OCI-LY7 (cell line): ENCODE measurements around the gene SLC49A4. TPM values are rescaled to one million over a fixed set of nuclear protein-coding genes. Genes with fewer than 3 reads are reported as not detected.

Experiments used
- BruUV-seq: library from RNA; stranded (reverse); fragments of 400-500 nt; replicated peaks from 2 replicates; lab custom pipeline; 2021; lab: Mats Ljungman, UMichigan
- CTCF ChIA-PET: fragments of 300-600 bp; sonication (Branson Sonifier 250); formaldehyde crosslinking; loops from one replicate; lab custom pipeline; 2022; ENCODE audit warnings: antibody characterized with exemption; ENCODE audit not compliant: unreplicated experiment; lab: Charles Lee
- POLR2A ChIA-PET: fragments of 300-600 bp; sonication (Branson Sonifier 250); formaldehyde crosslinking; loops from one replicate; lab custom pipeline; 2022; ENCODE audit warnings: antibody characterized with exemption; lab: Charles Lee
- DNase-seq: peaks from one replicate; pipeline ENCODE4 v3.0.0-alpha.2; 2015; ENCODE audit warnings: low spot score
- H2AFZ ChIP-seq: fragments of 200-600 bp; sonication (generic), shearing (Covaris generic); 2 replicates; pipeline ENCODE4 v1.6.1; 2014; ENCODE audit warnings: mild to moderate bottlenecking, antibody characterized with exemption, low read length, moderate library complexity
- H3K27ac ChIP-seq: fragments of 200-600 bp; sonication (generic); 2 replicates; pipeline ENCODE4 v1.5.1; 2014; ENCODE audit warnings: mixed run types, low read depth, mild to moderate bottlenecking, moderate library complexity, low read length, inconsistent platforms; ENCODE audit not compliant: poor library complexity, severe bottlenecking
- H3K36me3 ChIP-seq: fragments of 200-600 bp; sonication (generic); 2 replicates; pipeline ENCODE4 v1.6.1; 2014; ENCODE audit warnings: mild to moderate bottlenecking, antibody characterized with exemption, low read length, moderate library complexity, mixed read lengths; ENCODE audit not compliant: insufficient read depth
- H3K4me1 ChIP-seq: fragments of 200-600 bp; sonication (generic); 2 replicates; pipeline ENCODE4 v1.5.1; 2014; ENCODE audit warnings: mild to moderate bottlenecking, low read length; ENCODE audit not compliant: insufficient read depth, poor library complexity, severe bottlenecking
- H3K4me2 ChIP-seq: fragments of 200-600 bp; sonication (generic); 2 replicates; pipeline ENCODE4 v1.6.1; 2014; ENCODE audit warnings: mild to moderate bottlenecking, low read length
- H3K4me3 ChIP-seq: fragments of 200-600 bp; sonication (generic); 2 replicates; pipeline ENCODE4 v1.5.1; 2014; ENCODE audit warnings: mild to moderate bottlenecking, low read depth, low read length; ENCODE audit not compliant: poor library complexity, severe bottlenecking
- H3K79me2 ChIP-seq: fragments of 200-600 bp; sonication (generic); 2 replicates; pipeline ENCODE4 v1.6.1; 2016; ENCODE audit warnings: low read depth, mild to moderate bottlenecking, low read length, moderate library complexity, mixed read lengths; ENCODE audit not compliant: insufficient read depth
- H3K9me2 ChIP-seq: fragments of 200-600 bp; sonication (generic); 2 replicates; pipeline ENCODE4 v1.6.1; 2016; ENCODE audit warnings: mild to moderate bottlenecking, low read length, mixed read lengths; ENCODE audit not compliant: insufficient read depth
- H3K9me3 ChIP-seq: fragments of 200-600 bp; sonication (generic); 2 replicates; pipeline ENCODE4 v1.6.1; 2014; ENCODE audit warnings: mild to moderate bottlenecking, mixed run types, low read length, mixed read lengths
- H4K20me1 ChIP-seq: fragments of 200-600 bp; sonication (generic); 2 replicates; pipeline ENCODE4 v1.6.1; 2014; ENCODE audit warnings: mild to moderate bottlenecking, antibody characterized with exemption, low read length, moderate library complexity, mixed read lengths; ENCODE audit not compliant: insufficient read depth
- CTCF ChIP-seq: fragments of 200-600 bp; sonication (generic); conservative IDR thresholded peaks from 2 replicates; pipeline ENCODE4 v1.5.1; 2014; ENCODE audit warnings: mild to moderate bottlenecking, antibody characterized with exemption, low read length, moderate library complexity, mixed read lengths
- EZH2phosphoT487 ChIP-seq: fragments of 200-600 bp; sonication (generic); IDR thresholded peaks from 2 replicates; pipeline ENCODE4 v1.6.1; 2018; ENCODE audit warnings: low read depth, borderline replicate concordance, mild to moderate bottlenecking, mixed run types, antibody characterized with exemption, low read length, moderate library complexity, mixed read lengths
- intact Hi-C: fragments of 100-400 bp; cut with micrococcal nuclease; formaldehyde crosslinking; loops from one replicate; pipeline ENCODE4 v1.10.0; 2022; ENCODE audit not compliant: unreplicated experiment
- total RNA-seq, 2 experiments: library from RNA; depleted of rRNA in 1 of 2; stranded (reverse); fragments of >200 nt in 1 of 2; shearing (Covaris generic) in 1 of 2; gene quantifications; 2 replicates each; pipeline ENCODE4 v1.2.3, GENCODE V29; 2014 to 2022

Gene SLC49A4
- total RNA-seq, 2 experiments from 2014 or later, result 2.8 to 3.3 TPM

GRCh38 chr3:122921791-122922651 lies 127.2 kb downstream of the SLC49A4 start:
- H3K4me3 ChIP-seq, result no peak overlapping the region

GRCh38 chr3:122923611-122924010 lies 128.7 kb downstream of the SLC49A4 start:
- CTCF ChIA-PET, result no interaction called here
- Histone ChIP-seq H3K27ac (no peak overlapping the region), H3K9me3 (no peaks in the 10 kb centered on the region), H3K4me2 (no peak overlapping the region), H3K9me2 (no peaks in the 10 kb centered on the region), H3K79me2 (no peaks in the 10 kb centered on the region), H3K4me1 (no peaks in the 10 kb centered on the region), H4K20me1 (no peaks in the 10 kb centered on the region), H2AFZ (no peak overlapping the region), H3K36me3 (no peaks in the 10 kb centered on the region), H3K4me3 (no peak overlapping the region)
- no TSS peak for BruUV-seq
- no peak for DNase-seq
- no peak for TF ChIP-seq EZH2phosphoT487
- TF ChIP-seq CTCF, result no peak
- POLR2A ChIA-PET, result no interaction called here
- intact Hi-C loops, result no loop called here

More at GRCh38 chr3:122921791-122922651, 127.2 kb downstream of the SLC49A4 start:
- Histone ChIP-seq H4K20me1 (no peaks in the 10 kb centered on the region), H3K9me2 (no peaks in the 10 kb centered on the region), H3K4me2 (no peak overlapping the region), H3K4me1 (no peaks in the 10 kb centered on the region), H3K36me3 (no peaks in the 10 kb centered on the region), H2AFZ (no peak overlapping the region), H3K79me2 (no peaks in the 10 kb centered on the region), H3K27ac (no peak overlapping the region), H3K9me3 (no peaks in the 10 kb centered on the region)
- no peak for DNase-seq
- CTCF ChIA-PET, result no interaction called here
- intact Hi-C loops, result no loop called here
- TF ChIP-seq CTCF, result no peak
- no peak for TF ChIP-seq EZH2phosphoT487
- POLR2A ChIA-PET, result interaction anchor here (0.5 to 1.1 kb wide), 2 partner anchors 13 to 101 kb away, joined by 3 to 7 read pairs; no protein-coding TSS in a partner anchor
- no TSS peak for BruUV-seq

- no peaks in the 10 kb centered on the region for H4K20me1 ChIP-seq
- POLR2A ChIA-PET, result no interaction called here
- H3K4me3 ChIP-seq, result no peak overlapping the region
- no peak overlapping the region for H3K4me2 ChIP-seq
- no peaks in the 10 kb centered on the region for H3K79me2 ChIP-seq
- intact Hi-C loops, result no loop called here
- no peak overlapping the region for H3K27ac ChIP-seq
- H3K36me3 ChIP-seq, result no peaks in the 10 kb centered on the region
- no peaks in the 10 kb centered on the region for H3K4me1 ChIP-seq
- TF ChIP-seq CTCF (no peak), EZH2phosphoT487 (no peak)
- H3K9me3 ChIP-seq, result no peaks in the 10 kb centered on the region
- H3K9me2 ChIP-seq, result no peaks in the 10 kb centered on the region
- CTCF ChIA-PET, result no interaction called here
- BruUV-seq, result no TSS peak
- DNase-seq, result no peak
- no peak overlapping the region for H2AFZ ChIP-seq
These were observed 129.2 kb downstream of the SLC49A4 start for GRCh38 chr3:122924056-122924455.
